Keratinocyte (primary cell): ENCODE measurements around the gene SERPINE1.

ENCODE experiments used
- EZH2 ChIP-seq: IDR thresholded peaks from one replicate; pipeline ENCODE4 v1.6.1; 2012; ENCODE audit warnings: inconsistent platforms, mild to moderate bottlenecking, low read length, moderate library complexity
- TF ChIP-seq, protein P1 (sequence below), 3 experiments: IDR thresholded peaks in 1 of 3; conservative IDR thresholded peaks in 1 of 3; optimal IDR thresholded peaks in 1 of 3; 2 replicates in 2 of 3; 3 replicates in 1 of 3; pipeline versions ENCODE3 to v1.5.1; 2011; ENCODE audit warnings: low read length in 3 of 3, mild to moderate bottlenecking in 3 of 3, moderate library complexity in 2 of 3, control low read depth in 1 of 3, inconsistent platforms in 1 of 3; ENCODE audit not compliant: insufficient read depth in 2 of 3; ENCODE audit errors: extremely low read depth in 1 of 3

DNA sequence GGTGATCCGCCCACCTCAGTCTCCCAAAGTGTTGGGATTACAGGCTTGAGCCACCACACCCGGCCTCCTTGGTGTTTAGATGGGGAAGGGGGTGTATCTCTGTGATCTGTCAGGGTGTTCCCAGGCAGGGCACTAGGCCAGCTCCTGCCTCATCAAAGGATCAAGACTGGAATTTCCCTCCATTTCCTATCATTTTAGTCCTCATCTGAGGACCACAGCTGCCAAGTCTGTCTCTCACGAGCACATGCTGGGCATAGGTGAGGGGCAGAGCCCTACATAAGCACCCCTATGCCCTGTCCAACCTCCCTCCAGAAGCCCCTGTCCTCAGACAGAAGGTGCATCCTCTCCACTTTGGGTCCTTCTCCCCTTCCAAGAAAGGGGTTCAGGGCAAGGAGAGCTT is 22.1 kb upstream of the SERPINE1 start:
- TF ChIP-seq, protein P1, sequence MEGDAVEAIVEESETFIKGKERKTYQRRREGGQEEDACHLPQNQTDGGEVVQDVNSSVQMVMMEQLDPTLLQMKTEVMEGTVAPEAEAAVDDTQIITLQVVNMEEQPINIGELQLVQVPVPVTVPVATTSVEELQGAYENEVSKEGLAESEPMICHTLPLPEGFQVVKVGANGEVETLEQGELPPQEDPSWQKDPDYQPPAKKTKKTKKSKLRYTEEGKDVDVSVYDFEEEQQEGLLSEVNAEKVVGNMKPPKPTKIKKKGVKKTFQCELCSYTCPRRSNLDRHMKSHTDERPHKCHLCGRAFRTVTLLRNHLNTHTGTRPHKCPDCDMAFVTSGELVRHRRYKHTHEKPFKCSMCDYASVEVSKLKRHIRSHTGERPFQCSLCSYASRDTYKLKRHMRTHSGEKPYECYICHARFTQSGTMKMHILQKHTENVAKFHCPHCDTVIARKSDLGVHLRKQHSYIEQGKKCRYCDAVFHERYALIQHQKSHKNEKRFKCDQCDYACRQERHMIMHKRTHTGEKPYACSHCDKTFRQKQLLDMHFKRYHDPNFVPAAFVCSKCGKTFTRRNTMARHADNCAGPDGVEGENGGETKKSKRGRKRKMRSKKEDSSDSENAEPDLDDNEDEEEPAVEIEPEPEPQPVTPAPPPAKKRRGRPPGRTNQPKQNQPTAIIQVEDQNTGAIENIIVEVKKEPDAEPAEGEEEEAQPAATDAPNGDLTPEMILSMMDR (optimal IDR thresholded peaks at IDR 0.05 in 1 of 3, IDR thresholded peaks at IDR 0.05 in 1 of 3, conservative IDR thresholded peaks at IDR 0.05 in 1 of 3; ENCODE audit: extremely low read depth in 1 of 3, insufficient read depth in 2 of 3, low read length in 3 of 3) = no peak
- TF ChIP-seq EZH2 = no peak
